Astrocyte (in vitro differentiated cells and primary cell): Measurements from ENCODE around the gene ADAP1.

ENCODE experiments used
- CTCF ChIP-seq: IDR thresholded peaks from 2 replicates; pipeline ENCODE4 v1.5.1; 2011; ENCODE audit warnings: low read depth, mild to moderate bottlenecking, inconsistent platforms, low read length, moderate library complexity; ENCODE audit not compliant: insufficient read depth
- EZH2 ChIP-seq: IDR thresholded peaks from 2 replicates; pipeline ENCODE4 v1.6.1; 2012; ENCODE audit warnings: mild to moderate bottlenecking, low read length, inconsistent platforms; ENCODE audit not compliant: insufficient read depth

GRCh38 chr7:947391-948210 lies 6.9 kb downstream of the ADAP1 start:
- TF ChIP-seq CTCF (no peak), EZH2 (no peak)
